ENCODE measurements around the gene CLMN.

CLMN gene

DNA sequence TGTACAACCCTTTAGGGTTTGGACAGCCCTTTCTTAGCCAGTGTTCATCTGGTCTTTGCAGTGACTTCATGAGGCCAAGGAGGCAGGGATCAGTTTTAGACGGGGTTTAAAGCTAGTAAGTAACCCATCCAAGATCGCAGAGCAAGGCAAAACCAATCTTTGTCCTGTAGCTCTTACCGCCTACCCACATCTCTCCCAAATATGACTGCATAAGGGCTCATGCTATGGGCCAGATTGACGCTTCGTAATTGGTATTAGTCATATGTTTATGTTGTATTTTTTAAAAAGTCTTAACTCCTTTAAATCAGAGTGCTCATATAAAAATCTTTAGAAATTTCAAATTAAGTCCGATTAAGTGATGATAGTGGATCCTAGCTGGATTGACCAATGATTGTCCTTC lies 3.7 kb upstream of the CLMN start:
- no peak for TF ChIP-seq CTCF (IDR thresholded peaks at IDR 0.05; ENCODE audit: insufficient read depth, low read depth, low read length, missing control alignments)
- no peak overlapping the region for H3K4me3 ChIP-seq (ENCODE audit: low read depth, low read length)
- no peak for DNase-seq (ENCODE audit: low read depth)

- no peak for TF ChIP-seq CTCF (IDR thresholded peaks at IDR 0.05; ENCODE audit: insufficient read depth, low read depth, low read length, missing control alignments)
- no peak for DNase-seq (ENCODE audit: low read depth)
- no peak overlapping the region for H3K4me3 ChIP-seq (ENCODE audit: low read depth, low read length)
Observed at GRCh38 chr14:95322651-95323050, 2.9 kb upstream of the CLMN start.

DNA sequence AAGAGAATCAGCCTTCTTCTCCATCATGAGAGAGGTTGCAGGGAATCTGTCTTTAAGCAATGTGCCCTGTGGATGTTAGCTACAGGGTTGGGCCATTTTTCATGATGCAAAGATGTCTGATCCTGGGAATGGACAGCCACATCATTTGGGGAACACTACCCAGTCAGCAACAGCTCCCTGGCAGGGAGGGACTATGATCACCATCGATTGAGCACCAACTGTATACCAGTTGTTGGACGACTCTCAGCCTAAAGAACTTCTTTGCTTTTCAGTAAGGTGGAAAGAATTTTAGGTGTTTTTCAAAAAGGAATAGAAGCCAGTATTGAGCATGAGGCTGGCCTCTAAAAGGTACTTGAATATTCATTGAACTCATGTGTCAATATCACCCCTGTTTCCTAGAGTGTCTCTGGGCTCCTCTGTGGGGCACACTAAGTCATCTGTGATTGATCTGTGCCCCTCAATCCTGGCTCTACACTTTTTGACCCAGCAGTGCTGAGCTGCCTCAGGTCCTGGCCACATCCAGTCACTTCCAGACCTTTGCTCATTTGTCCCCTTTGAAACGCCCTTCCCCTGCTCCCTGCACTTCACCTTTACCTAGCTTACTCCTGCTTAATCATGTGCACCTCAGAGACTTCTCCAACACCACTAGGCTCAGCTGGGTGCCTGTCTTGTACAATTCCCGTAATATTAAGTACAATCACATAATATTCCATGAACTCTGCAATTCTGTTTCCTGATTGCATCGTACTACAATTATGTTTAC lies 2.2 kb upstream of the CLMN start:
- H3K4me3 ChIP-seq (ENCODE audit: low read depth, low read length): no peak overlapping the region
- no peak for DNase-seq (ENCODE audit: low read depth)
- no peak for TF ChIP-seq CTCF (IDR thresholded peaks at IDR 0.05; ENCODE audit: insufficient read depth, low read depth, low read length, missing control alignments)

DNA sequence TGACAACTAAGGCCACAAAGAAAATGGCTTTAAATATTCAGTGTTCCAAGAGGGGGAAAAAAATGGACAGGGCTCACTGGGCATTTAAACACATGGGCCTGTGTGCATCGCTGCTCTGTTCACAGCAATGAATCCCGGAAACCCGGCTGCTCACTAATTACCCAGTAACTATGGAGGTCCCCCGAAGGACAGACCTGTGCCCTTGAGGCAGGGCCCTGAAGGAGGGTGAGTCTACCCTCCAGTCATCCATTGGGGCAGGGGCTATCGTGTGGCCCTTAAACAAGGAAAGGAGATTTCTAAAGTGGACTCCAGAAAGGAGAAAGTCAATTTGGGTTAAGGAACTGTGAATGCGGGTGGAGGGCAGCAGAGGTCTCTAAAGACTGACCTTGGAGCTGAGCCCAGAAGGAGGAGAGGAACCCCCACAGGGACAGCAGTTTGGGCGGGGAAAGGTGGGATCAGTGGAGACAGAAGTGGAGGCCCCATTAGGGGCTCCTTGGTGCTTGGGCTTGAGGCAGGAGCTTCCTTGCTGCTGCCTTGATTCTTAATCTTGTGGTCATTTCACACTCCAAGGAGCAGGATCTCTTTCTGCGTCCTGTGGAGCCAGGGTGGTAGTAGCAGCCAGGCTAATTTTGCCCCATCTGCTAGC lies 1.4 kb upstream of the CLMN start:
- TF ChIP-seq CTCF (IDR thresholded peaks at IDR 0.05; ENCODE audit: insufficient read depth, low read depth, low read length, missing control alignments): no peak
- no peak overlapping the region for H3K4me3 ChIP-seq (ENCODE audit: low read depth, low read length)
- no peak for DNase-seq (ENCODE audit: low read depth)

DNA sequence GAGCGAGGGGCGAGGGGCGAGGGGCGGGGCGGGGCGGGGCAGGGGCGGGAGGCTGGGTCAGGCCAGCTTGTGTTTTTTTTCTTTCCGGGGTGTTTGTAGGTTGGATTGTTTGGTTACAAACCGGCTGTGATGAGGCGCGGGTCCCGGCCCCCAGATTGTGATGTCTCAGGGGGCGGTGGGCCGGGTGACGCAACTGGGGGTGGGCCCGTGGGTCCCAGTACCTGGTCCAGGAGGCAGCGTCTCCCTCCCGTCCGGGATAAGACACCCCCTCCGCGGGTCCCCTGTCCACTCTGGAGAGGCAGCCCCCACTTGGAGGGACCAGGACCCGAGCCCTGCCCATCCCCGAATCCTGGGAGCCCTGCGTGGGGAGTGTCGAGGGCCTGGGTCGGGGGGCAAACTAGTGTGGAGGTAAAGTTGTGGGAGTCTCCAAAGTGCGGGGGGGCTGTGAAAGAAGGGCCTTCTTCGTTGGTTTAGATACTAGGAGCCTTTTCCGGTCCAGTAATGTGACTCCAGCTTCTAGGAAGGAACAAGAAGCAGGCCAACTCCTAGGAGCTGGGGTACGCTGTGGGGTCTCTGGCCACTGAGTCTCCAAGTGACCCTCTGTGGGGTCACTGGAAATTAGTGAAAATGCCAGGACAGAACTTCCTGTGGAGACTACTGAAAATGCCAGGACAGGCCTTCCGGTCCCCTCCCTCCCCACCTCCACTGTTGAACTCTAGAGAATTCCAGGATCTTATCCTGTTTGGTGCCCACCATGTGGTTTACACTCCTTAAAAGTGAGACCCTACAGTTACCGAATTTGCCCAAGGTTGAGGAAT lies 579 bp upstream of the CLMN start:
- TF ChIP-seq CTCF (IDR thresholded peaks at IDR 0.05; ENCODE audit: insufficient read depth, low read depth, low read length, missing control alignments): no peak
- peak; percentile 14 for DNase-seq (ENCODE audit: low read depth)
- H3K4me3 ChIP-seq (ENCODE audit: low read depth, low read length): peak overlapping the region; percentile 46

DNA sequence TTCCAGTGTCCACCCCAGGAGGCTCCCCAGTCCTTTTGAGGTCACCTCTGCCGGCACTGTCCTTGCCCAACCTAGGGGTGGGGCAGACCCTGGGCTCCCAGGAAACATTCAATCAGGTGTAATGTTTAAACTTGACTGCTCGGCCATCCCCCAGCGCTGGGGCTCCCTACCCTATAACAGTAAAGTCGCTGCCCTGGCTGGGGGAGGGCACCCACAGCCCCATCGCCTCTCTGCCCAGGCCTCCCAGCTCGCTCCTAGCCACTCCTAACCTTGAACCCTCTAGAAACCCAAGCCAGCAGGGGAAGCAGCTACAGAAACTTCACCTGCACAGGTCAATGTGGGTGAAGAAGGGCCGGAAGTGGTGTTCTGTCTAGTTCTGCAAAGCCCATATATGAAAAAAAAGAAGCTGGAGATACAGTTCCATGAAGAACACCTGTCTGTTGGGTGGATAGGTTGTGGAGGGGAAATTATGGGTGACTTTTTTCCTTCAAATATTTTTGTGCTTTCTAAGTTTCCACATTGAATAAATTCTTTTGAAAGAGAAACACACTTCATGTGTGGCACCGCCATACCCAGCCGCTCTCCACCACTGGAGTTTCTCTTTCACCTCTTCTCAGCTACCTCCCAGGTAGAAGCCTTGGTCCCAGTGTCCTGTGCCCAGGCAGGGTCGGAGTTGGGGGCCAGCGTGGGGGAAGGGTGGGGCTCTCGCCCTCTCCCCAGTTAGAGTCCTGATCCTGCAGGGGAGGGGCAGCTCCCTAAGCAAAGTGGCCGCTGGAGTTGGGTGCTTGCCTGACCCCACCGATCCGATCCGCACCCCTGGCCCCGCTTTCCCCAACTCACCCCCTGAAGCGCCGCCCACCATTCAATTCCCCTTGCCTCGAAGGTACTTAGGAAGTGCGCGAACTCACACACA lies 1.1 kb downstream of the CLMN start:
- no peak for TF ChIP-seq CTCF (IDR thresholded peaks at IDR 0.05; ENCODE audit: insufficient read depth, low read depth, low read length, missing control alignments)
- peak overlapping the region; percentile 66 for H3K4me3 ChIP-seq (ENCODE audit: low read depth, low read length)

More for the DNA sequence above, 1.1 kb downstream of the CLMN start:
- peak; percentile 21 for DNase-seq (ENCODE audit: low read depth)
